ENCODE measurements around the gene PRPS2.

GRCh38 chrX:12825801-12826200, 34.6 kb downstream of the PRPS2 start:
- no peak for TF ChIP-seq EZH2 (IDR thresholded peaks at IDR 0.05; ENCODE audit: low read length)
- TF ChIP-seq, protein P1, sequence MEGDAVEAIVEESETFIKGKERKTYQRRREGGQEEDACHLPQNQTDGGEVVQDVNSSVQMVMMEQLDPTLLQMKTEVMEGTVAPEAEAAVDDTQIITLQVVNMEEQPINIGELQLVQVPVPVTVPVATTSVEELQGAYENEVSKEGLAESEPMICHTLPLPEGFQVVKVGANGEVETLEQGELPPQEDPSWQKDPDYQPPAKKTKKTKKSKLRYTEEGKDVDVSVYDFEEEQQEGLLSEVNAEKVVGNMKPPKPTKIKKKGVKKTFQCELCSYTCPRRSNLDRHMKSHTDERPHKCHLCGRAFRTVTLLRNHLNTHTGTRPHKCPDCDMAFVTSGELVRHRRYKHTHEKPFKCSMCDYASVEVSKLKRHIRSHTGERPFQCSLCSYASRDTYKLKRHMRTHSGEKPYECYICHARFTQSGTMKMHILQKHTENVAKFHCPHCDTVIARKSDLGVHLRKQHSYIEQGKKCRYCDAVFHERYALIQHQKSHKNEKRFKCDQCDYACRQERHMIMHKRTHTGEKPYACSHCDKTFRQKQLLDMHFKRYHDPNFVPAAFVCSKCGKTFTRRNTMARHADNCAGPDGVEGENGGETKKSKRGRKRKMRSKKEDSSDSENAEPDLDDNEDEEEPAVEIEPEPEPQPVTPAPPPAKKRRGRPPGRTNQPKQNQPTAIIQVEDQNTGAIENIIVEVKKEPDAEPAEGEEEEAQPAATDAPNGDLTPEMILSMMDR (optimal IDR thresholded peaks at IDR 0.05 in 1 of 3, IDR thresholded peaks at IDR 0.05 in 1 of 3, conservative IDR thresholded peaks at IDR 0.05 in 1 of 3; ENCODE audit: extremely low read depth in 1 of 3, insufficient read depth in 2 of 3, low read length in 3 of 3) = no peak
